GM21447 (cell line): ENCODE data around the gene CARD11.

Experiments
- ATAC-seq: cut with Tn5 transposase; IDR thresholded peaks from one replicate; pipeline ENCODE4 v1.9.1; 2021; ENCODE audit not compliant: unreplicated experiment

The CARD11 gene

DNA sequence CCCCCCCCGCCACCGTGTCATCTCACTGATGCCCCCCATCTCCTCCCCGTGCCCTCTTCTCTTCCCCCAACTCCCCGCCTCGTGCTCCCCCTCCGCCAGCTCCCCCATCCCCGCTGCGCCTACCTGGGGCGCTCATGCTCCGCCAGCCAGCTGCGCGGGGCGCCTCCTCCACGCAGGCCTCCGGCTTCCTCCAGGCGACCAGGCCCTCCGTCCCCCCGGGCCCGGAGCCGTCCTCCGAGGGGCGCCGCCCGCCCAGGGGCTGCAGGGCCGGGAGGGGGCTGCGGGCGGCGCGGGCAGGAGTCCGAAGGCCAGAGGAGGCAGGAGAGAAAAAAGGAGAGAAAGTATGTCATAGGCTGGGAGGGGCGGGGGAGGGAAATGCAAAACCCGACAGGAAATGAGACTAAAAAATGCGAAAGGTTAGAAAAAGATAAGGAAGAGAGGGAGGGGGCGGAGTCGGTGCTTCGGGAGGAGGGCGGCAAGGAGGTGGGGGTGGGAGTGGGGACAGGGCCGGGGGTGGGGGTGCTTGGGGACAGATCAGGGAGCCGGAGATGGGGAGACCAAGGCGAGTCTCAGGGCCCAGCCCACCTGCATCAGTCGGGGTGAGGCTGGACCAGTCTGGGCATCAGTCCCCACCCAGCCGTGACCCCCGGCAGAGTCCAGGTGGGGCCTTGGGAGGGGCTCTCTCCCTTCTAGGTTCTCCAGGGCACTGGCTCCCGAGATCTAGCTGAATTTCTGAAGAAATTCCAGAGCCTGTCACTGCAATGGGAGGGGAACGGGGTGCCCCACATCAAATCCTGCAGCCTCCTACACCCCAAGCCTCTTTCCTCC, at the start of gene CARD11:
Gene CARD11, minus strand, starts transcription at position 324 of the 828 bp plus-strand sequence. CDS start 85,361 bp downstream, outside the sequence.
- peak; percentile 32 for ATAC-seq

DNA sequence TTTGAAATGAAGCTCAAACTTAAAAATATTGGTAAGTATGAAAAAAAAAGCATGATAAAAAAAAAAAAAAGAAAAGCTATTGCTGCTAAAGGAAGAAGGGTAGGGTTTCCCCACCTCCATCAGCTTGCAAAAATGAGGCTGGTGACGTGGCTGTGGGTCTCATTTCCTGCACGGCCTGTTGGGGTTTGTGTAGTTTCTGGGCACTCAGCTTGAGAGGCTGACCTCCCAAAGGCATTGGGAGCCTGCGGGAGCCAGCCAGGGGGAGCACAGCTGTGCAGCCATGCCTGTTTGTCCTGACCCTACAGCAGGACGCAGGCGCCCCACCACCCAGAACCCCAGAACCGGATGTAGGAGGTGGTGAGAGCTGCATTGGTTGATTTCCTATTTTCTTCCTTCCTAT, 48.8 kb upstream of the CARD11 start:
- peak; percentile 85 for ATAC-seq

DNA sequence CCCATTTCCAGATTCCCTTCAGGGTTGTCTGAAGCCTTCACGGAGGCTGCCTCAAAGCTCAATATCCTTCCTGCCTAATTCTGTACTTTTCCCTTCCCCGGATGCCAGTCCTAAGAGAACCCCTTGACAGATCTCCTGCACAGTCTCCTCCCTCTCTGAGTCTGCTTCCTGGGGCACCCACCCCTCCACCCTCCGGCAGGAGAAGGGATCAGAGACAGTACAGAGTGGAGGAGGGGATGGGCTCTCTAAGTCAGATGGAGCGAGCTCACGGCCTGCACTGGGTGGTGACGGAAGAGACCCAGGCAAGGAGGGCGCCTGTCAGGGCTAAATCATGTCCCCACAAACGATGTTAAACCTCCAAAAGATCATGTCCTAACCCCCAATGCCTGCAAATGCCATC, 48.0 kb upstream of the CARD11 start:
- no peak for ATAC-seq

DNA sequence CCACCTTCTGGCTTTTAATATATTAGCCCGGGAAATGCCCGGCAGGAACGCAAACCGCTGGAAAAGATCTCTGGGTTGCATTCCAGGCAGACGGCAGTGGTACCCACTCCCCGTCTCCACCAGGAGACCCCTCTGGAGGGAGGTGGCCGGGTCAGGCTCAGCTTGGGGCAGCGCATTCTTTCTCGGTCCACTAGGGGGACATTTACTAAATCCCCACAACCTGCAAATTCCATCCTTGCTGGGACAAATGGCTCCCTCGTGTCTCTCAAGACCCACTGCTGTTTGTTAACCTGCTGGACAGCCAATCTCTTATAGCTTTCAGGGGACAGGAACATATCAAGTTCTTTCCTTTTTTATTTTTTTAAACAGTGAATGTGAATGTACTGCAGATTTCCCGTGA, 45.8 kb upstream of the CARD11 start:
- no peak for ATAC-seq

DNA sequence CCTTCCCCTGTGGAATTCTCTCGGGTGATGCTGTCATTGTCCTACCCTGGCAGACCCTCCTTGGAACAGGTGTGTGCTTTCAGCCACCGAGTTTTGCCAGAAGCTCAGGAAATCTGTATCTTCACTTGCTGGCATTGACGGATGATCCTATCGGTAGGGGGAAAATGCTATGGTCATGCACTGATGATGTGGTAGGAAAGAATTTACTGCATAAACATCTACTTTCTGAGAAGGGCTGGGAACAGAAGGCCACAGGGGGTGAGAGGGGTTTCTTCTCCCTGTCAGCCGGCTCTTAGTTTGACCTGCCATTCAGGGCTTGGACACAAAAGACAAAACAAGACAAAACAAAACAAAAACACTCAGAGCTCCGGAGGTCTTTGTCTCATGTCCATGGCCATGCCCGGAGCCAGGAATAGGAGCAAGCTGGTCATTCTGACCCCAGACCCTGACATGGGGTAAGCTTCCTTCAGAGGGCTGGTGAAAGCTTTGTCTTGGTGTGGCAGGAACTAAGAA, 43.6 kb upstream of the CARD11 start:
- no peak for ATAC-seq

DNA sequence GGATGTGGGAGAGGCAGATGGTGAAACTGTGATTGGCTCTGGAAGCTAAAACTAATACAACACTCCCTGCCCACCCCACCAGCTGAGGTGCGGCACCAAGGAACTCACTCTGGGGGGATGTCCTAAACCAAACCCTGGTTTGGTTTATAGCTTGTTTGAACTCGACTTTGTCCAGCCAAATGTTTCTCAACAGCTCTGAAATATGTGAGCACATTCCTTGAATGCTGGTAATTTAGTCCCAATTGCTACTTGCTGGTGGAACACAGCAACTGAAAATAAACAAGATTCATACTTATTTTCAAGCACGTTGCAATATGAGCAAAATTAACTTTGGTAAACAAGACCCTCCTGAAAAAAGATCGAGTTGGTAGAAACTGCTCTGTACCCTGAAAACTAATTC, 39.7 kb upstream of the CARD11 start:
- ATAC-seq, result no peak

DNA sequence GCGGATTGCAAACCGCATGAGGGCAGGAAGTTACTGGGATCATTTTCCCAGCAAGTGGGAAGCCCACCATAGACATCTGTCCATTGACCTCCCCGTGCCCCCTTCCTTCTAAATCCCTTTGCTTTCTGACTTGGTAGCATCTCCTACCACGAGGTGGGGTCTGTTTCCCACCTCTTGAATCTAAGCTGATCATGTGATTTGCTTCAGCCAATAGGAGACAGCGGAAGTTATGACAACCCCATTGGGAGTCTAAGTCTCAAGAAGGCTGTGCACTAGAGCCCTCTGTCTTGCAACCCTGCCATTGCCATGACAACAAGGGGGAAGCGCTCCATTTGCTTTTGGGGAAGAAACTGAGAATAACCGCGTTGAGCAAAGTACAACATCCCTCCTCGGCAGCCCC, 39.2 kb upstream of the CARD11 start:
- ATAC-seq, result no peak

DNA sequence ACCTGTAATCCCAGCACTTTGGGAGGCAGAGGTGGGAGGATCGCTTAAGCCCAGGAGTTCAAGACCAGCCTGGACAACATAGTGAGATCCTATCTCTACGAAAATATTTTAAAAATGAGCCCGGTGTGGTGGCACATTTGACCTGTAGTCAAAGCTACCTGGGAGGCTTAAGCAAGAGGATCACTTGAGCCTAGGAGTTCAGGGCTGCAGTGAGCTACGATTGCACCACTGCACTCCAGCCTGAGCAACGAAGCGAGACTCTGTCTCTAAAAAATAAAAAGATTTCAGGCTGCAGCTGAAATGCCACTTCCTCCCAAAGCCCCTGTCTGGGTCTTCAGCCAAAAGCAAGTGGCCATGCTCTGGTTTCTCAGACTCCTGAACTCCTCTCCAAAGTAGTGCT, 38.7 kb upstream of the CARD11 start:
- ATAC-seq, result no peak

DNA sequence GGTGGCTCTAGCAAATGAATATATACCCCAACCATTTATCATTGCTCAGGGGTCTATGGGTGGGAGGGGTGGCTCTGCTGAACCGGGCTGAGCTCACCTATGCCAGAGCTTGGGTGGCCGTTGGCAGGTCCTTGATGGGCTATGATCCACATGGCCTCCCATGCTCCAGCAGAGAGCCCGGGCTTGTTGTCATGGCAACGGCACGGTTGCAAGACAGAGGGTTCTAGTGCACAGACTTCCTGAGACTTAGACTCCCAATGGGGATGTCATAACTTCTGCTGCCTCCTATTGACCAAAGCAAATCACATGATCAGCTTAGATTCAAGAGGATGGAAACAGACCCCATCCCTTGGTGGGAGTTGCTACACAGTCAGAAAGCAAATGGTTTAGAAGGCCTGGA, 36.4 kb upstream of the CARD11 start:
- ATAC-seq, result no peak

DNA sequence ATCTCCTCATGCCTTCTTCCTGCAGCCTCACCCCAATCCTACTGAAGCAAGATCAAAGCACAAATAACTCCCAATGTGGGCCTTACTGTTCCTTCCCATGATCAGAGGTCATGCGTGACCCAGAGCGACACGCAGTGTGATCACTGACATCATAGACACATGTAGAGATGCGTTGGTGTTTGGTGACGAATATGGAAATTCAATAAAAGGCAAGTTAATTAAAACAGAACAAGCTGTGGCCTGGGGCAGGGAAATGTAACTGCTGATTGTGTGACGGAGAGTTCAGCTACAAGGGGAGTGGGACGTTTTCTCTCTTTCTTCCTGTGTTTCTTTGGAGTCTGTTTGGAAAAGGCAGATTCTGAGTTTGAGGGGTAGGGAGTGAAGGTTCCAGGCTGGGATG, 34.8 kb upstream of the CARD11 start:
- no peak for ATAC-seq

DNA sequence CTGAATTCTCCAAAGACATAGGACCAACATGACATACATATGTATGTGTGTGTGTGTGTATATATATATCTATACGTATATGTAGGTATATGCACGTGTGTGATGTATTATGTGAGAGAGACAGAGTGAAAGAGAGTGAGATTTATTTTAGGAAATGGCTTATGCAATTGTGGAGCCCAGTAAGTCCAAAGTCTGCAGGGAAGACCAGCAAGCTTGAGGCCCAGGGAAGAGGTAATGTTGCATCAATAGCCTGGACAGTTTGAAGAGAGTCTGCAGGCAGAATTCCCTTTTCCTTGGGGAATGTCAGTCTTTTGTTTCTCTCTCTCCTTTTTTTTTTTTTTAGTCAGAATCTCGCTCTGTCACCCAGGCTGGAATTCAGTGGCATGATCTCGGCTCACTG, 33.0 kb upstream of the CARD11 start:
- ATAC-seq, result no peak

DNA sequence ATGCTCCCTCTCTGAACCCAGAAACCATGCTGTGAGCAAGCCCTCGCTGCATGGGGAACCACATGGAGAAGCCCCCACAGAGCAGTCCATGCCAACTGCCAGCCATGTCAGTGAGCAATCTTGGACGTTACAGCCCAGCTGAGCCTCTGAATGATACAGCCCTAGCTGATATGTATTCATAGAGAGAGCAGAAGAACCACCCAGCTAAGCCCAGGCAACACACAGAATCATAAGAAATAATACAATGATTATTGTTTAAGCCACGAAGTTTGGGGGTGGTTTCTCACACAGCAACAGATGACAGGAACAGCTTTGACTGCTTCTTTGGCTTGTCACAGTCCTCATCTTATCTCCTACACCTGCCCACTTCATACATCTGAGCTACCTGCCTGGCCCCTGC, 32.5 kb upstream of the CARD11 start:
- no peak for ATAC-seq

DNA sequence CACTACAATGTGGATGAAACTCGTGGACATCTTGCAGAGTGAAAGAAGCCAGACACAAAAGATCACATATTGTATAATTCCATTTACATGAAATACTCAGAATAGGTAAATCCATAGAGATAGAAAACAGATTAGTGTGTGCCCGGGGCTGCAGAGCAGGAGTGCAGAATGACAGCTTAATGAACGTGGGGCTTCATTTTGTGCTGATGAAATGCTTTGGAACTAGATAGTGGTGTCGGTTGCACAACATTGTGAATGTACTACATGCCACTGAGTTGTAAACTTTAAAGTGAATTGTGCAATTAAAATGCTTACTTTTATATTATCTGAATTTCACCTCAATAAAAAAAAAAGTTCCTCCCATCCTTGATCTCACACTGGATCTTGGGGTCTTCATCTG, 31.8 kb upstream of the CARD11 start:
- no peak for ATAC-seq

DNA sequence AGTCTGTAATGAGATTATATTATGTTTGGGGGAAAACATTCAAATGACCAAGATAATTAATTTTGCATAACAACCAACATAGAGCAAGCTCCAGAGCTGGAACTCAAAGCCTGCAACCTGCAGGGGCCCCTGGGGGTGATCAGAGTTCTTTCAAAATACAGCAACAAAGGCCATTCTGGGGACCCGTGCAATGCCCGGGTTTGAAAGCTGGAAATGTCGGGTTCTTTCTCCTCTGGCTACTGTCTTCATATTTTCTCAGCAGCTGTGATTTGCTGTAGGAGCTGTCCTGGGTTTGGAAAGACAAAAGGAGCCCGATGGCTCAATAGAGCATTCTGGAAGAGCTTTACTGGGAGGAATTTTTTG, 30.8 kb upstream of the CARD11 start:
- no peak for ATAC-seq

DNA sequence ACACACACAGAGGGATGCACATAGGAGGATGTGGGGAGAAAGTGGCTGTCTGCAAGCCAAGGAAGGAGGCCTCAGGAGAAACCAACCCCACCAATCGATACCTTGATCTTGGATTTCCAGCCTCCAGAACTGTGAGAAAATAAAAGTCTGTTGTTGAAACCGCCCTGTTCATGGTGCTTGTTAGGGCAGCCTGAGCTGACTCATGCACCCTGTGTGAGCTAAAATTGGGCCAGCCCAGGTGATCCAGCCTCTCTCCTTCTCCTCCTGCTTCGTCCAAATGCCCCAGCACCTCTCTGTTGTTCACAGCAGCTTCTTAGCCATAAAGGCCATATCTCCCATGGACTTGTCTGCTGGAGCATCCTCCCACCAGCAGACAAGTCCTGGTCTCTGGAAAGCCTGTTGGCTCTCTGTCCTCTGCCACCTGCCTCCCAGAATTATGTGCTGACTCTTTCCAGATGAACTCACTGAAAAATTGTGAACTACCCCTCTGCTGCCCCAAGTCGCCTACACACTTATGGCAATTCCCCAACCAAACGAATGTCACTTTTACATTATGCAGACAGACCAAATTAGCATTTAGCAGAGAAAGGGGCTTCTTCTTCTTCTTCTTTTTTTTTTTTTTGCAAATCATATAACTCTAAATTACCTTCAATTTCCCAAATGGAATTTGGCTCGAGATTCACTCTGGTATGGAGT, 30.2 kb upstream of the CARD11 start:
- no peak for ATAC-seq

DNA sequence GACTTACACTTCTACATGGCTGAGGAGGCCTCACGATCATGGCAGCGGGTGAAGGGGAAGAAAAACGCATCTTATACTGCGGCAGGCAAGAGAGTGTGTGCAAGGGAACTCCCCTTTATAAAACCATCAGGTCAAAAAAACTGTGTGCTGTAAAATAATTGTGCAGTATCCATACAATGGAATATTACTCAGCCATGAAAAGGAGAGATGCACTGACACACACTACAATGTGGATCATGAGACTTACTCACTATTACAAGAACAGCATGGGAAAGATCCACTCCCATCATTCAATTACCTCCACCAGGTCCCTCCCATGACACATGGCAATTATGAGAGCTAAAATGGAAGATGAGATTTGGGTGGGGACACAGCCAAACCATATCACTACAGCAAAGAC, 27.2 kb upstream of the CARD11 start:
- no peak for ATAC-seq

DNA sequence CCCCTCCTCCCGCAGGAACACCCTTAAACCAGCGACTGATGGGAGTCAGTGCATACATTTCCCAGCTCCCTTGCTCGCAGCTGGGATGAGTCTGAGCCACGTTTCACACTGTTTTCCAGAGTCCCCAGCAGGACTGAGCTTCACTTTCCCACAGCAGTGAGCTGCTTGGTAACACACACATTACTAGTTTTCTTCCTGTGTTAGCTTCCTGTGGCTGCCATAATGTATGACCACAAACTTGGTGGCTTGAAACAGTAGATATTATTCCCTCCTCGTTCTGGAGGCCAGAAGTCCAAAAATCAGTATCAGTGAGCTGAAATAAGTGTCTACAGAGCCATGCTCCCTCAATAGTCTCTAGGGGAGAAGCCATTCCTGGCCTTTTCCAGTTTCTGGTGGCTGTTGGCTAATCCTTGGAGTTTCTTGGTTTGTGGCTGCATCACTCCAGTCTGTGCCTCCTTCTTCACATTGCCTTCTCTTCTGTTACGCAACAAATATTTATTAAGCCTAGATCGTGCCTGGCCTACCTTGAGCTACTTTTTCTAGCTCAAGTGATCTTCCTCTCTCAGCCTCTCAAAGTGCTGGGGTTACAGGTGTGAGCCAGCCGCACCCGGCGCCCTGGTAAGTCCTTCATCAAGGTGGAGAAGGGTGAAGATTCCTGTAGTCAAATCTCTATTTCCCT, 26.2 kb upstream of the CARD11 start:
- ATAC-seq, result no peak

DNA sequence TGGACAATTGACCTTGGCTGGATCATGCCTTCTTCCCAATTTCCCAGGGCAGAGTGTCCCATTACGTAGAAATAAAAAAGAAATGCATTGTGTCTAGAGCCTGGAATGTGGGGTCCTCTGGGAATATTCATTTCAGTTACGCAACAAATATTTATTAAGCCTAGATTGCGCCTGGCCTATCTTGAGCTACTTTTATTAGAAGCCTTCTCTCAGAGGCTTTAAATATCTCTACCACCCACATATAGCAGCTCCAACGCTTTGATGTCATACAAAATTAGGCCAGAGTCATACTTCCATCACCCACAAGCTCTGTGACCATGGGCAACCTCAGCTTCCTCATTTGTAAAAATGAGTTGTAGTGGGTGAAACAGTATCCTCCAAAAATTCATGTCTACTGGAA, 24.9 kb upstream of the CARD11 start:
- ATAC-seq, result no peak

DNA sequence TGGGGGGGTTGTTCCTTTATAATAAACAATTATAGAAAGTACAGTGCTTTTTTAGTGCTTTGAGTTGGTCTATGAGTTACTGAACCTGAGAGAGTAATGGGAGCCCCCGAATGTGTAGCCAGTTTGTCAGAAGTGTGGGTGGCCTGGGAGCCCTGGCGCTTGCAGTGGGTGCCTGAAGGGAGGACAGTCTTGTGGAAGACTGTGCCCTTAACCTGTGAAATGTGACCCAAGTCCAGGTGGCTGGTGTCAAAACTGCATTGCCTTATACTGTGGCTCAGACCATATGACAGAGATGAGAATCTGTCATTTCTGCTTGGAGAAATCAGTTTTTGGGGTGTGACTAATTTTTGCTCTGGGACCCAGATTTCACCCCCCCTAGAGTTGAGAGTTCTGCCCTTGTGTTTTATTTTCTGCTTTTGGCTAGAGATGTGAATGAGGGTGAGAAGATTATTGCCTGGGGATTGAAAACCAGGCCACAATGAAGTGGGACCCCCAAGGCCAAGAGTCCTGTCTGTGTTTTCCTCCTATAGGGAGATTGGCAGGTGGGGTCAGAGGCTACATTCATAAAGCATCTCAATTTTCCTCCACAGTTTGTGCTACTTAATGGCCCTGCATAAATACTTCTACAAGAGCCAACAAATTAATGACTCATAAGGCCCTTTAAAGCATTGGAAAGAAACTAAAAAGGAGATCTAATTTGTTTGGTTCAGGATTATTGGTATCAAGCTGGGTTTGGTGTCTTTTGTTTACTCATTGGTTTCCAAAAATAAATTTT, 24.1 kb upstream of the CARD11 start:
- ATAC-seq, result no peak

DNA sequence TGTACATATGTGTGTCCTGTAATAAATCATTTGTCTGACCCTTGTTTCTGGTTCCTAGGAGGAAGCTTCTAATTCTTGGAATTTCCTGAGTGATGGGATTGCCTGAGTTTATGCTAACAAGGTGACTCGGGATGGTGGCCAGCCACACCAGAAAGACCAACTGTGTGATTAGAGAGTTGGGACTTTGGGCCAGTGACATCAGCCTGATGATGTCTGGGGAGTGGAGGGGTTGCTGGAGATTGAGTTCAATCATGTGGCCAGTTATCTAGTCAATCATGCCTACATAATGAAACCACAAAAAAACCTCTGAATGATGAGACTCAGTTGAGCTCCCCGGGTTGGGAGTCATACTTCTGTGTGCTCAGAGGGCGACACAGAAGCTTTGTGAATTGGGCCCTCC, 23.5 kb upstream of the CARD11 start:
- no peak for ATAC-seq

DNA sequence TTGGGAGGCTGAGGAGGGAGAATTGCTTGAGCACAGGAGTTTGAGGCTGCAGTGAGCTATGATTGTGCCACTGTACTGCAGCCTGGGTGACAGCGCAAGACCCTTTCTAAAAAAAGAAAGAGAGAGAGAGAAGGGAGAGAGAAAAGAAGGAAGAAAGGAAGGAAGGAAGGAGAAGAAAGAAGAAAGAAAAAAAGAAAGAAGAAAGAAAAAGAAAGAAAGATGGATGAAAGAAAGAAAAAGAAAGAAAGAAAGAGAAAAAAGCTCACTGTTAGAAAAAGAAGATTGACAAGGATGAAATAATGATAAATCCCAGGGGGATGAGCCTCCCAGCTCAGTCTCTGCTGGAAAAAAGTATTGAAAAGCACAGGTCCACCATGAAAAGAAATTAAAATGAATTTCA, 22.8 kb upstream of the CARD11 start:
- no peak for ATAC-seq
